Stimulated activated CD8-positive, alpha-beta memory T cell treated with anti-CD3 and anti-CD28 coated beads, Interleukin-4, amount 100 ng/mL, for 24 hours (primary cell): ENCODE data around the gene GPR135.

Source experiments
- DNase-seq: peaks from one replicate; pipeline ENCODE4 v3.0.0-alpha.2; 2020; ENCODE audit warnings: low read depth

Gene GPR135

GRCh38 chr14:59422069-59422881 lies 42.9 kb downstream of the GPR135 start:
- DNase-seq = no peak

GRCh38 chr14:59419303-59419702 lies 45.9 kb downstream of the GPR135 start:
- no peak for DNase-seq

GRCh38 chr14:59417311-59417710 lies 47.9 kb downstream of the GPR135 start:
- DNase-seq = no peak

GRCh38 chr14:59415836-59416602 lies 49.2 kb downstream of the GPR135 start:
- DNase-seq = no peak
